Loucy (cell line): Measurements from ENCODE around the gene SLC35G3.

Experiments
- EZH2phosphoT487 ChIP-seq: fragments of 200-600 bp; IDR thresholded peaks from 2 replicates; pipeline ENCODE4 v1.6.1; 2018; ENCODE audit warnings: antibody characterized with exemption, mild to moderate bottlenecking, moderate library complexity, borderline replicate concordance
- TF ChIP-seq, protein P1 (sequence below): fragments of 200-600 bp; sonication (generic); conservative IDR thresholded peaks from 2 replicates; pipeline ENCODE4 v1.5.1; 2014; ENCODE audit warnings: mild to moderate bottlenecking, antibody characterized with exemption, low read length

GRCh38 chr17:35148144-35148543 lies 46.0 kb downstream of the SLC35G3 start:
- TF ChIP-seq, protein P1, sequence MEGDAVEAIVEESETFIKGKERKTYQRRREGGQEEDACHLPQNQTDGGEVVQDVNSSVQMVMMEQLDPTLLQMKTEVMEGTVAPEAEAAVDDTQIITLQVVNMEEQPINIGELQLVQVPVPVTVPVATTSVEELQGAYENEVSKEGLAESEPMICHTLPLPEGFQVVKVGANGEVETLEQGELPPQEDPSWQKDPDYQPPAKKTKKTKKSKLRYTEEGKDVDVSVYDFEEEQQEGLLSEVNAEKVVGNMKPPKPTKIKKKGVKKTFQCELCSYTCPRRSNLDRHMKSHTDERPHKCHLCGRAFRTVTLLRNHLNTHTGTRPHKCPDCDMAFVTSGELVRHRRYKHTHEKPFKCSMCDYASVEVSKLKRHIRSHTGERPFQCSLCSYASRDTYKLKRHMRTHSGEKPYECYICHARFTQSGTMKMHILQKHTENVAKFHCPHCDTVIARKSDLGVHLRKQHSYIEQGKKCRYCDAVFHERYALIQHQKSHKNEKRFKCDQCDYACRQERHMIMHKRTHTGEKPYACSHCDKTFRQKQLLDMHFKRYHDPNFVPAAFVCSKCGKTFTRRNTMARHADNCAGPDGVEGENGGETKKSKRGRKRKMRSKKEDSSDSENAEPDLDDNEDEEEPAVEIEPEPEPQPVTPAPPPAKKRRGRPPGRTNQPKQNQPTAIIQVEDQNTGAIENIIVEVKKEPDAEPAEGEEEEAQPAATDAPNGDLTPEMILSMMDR, result no peak
- no peak for TF ChIP-seq EZH2phosphoT487
